Thoracic aorta (tissue), 2 donors: ENCODE measurements around the gene CPB2. TPM values are rescaled to one million over a fixed set of nuclear protein-coding genes. Genes with fewer than 3 reads are reported as not detected.

Experiments used
- ATAC-seq: fragments of 150-250 bp; one replicate; pipeline ENCODE4 v1.8.0; 2017; ENCODE audit warnings: low read depth; ENCODE audit not compliant: insufficient number of reproducible peaks, low FRiP score
- DNase-seq: peaks from one replicate; pipeline ENCODE4 v3.0.0-alpha.2; 2020; ENCODE audit warnings: low spot score
- H3K27ac ChIP-seq, 2 donors: fragments of 200-600 bp; sonication (generic); 1 replicate in 1 of 2; 2 replicates in 1 of 2; pipeline ENCODE4 v1.5.1; 2016; ENCODE audit warnings: mild to moderate bottlenecking in 2 of 2, moderate library complexity in 2 of 2
- H3K27me3 ChIP-seq: fragments of 200-600 bp; sonication (generic); replicated peaks from 2 replicates; pipeline ENCODE4 v1.6.0; 2016; ENCODE audit warnings: mild to moderate bottlenecking; ENCODE audit not compliant: insufficient read depth
- H3K36me3 ChIP-seq: fragments of 200-600 bp; sonication (generic); one replicate; pipeline ENCODE4 v1.5.1; 2016
- H3K4me1 ChIP-seq, 2 donors: fragments of 200-600 bp; sonication (generic); 1 replicate in 1 of 2; 2 replicates in 1 of 2; pipeline versions ENCODE4 v1.5.1 to v1.6.0; 2016; ENCODE audit warnings: low read depth in 2 of 2, mild to moderate bottlenecking in 1 of 2; ENCODE audit not compliant: control insufficient read depth in 1 of 2
- H3K4me3 ChIP-seq: fragments of 200-600 bp; sonication (generic); 2 replicates; pipeline ENCODE4 v1.5.1; 2016; ENCODE audit warnings: mild to moderate bottlenecking
- H3K9me3 ChIP-seq: fragments of 200-600 bp; sonication (generic); 2 replicates; pipeline ENCODE4 v1.5.1; 2016
- CTCF ChIP-seq: fragments of 200-600 bp; sonication (generic); IDR thresholded peaks from one replicate; pipeline ENCODE4 v1.5.1; 2019; ENCODE audit warnings: antibody characterized with exemption
- total RNA-seq, 2 donors: library from RNA; depleted of rRNA; stranded (reverse); fragments of >200 nt; gene quantifications; one replicate each; pipeline versions ENCODE4 v1.1.0 to v1.2.3, GENCODE V29; 2016

CPB2 gene
- total RNA-seq, 2 donors from 2014 or later: not detected

GRCh38 chr13:46127358-46128023, 22.7 kb upstream of the CPB2 start:
- Histone ChIP-seq H3K27me3 (no peaks in the 10 kb centered on the region), H3K36me3 (no peaks in the 10 kb centered on the region), H3K4me3 (no peak overlapping the region), H3K9me3 (no peaks in the 10 kb centered on the region), H3K4me1 (no peaks in the 10 kb centered on the region), H3K27ac (no peak overlapping the region)
- no peak for TF ChIP-seq CTCF
- ATAC-seq (no peak), DNase-seq (no peak)

GRCh38 chr13:46126552-46127357, 21.9 kb upstream of the CPB2 start:
- Histone ChIP-seq H3K4me3 (no peak overlapping the region), H3K9me3 (no peaks in the 10 kb centered on the region), H3K27me3 (no peaks in the 10 kb centered on the region), H3K36me3 (no peaks in the 10 kb centered on the region), H3K27ac (no peak overlapping the region), H3K4me1 (no peaks in the 10 kb centered on the region)
- TF ChIP-seq CTCF: peak; percentile 26
- DNase-seq: no peak
- ATAC-seq: peak; percentile 63

- Histone ChIP-seq H3K36me3 (no peaks in the 10 kb centered on the region), H3K27ac (no peak overlapping the region), H3K4me1 (no peaks in the 10 kb centered on the region), H3K9me3 (no peaks in the 10 kb centered on the region), H3K4me3 (no peak overlapping the region), H3K27me3 (no peaks in the 10 kb centered on the region)
- no peak for TF ChIP-seq CTCF
- no peak for DNase-seq
- ATAC-seq: no peak
These were observed 21.2 kb upstream of the CPB2 start for GRCh38 chr13:46126056-46126455.

- DNase-seq (no peak), ATAC-seq (no peak)
- Histone ChIP-seq H3K9me3 (no peaks in the 10 kb centered on the region), H3K27me3 (no peaks in the 10 kb centered on the region), H3K4me3 (no peak overlapping the region), H3K27ac (no peak overlapping the region), H3K36me3 (no peaks in the 10 kb centered on the region), H3K4me1 (no peaks in the 10 kb centered on the region)
- TF ChIP-seq CTCF: no peak
These were observed 20.4 kb upstream of the CPB2 start for GRCh38 chr13:46124967-46125933.

- no peak for TF ChIP-seq CTCF
- Histone ChIP-seq H3K36me3 (no peaks in the 10 kb centered on the region), H3K4me3 (no peak overlapping the region), H3K4me1 (no peaks in the 10 kb centered on the region), H3K9me3 (no peaks in the 10 kb centered on the region), H3K27ac (no peak overlapping the region), H3K27me3 (no peaks in the 10 kb centered on the region)
- ATAC-seq (no peak), DNase-seq (no peak)
These were observed 19.7 kb upstream of the CPB2 start for GRCh38 chr13:46124531-46124966.
